SK-N-MC (cell line): Measurements from ENCODE around the gene ZBTB7B.

Experiments
- DNase-seq: peaks from one replicate; pipeline ENCODE4 v3.0.0-alpha.2; 2011; ENCODE audit warnings: low read depth, low spot score
- H3K27ac ChIP-seq: fragments of 200-600 bp; sonication (generic); 2 replicates; pipeline ENCODE4 v1.5.1; 2016; ENCODE audit warnings: mixed run types
- H3K36me3 ChIP-seq: fragments of 200-600 bp; sonication (generic); 2 replicates; pipeline ENCODE4 v1.6.1; 2017; ENCODE audit warnings: antibody characterized with exemption, low read length, mixed read lengths; ENCODE audit not compliant: insufficient read depth
- H3K4me3 ChIP-seq: fragments of 200-600 bp; sonication (generic); 2 replicates; pipeline ENCODE4 v1.5.1; 2016
- H3K9ac ChIP-seq: fragments of 200-600 bp; sonication (generic); 2 replicates; pipeline ENCODE4 v1.8.0; 2017; ENCODE audit warnings: mixed run types, mixed read lengths; ENCODE audit not compliant: insufficient read length
- H3K9me3 ChIP-seq: fragments of 200-600 bp; sonication (generic); 2 replicates; pipeline ENCODE4 v1.6.1; 2017; ENCODE audit warnings: low read depth, mild to moderate bottlenecking, antibody characterized with exemption, low read length, moderate library complexity, mixed read lengths
- EZH2 ChIP-seq: fragments of 200-600 bp; sonication (generic); IDR thresholded peaks from one replicate; pipeline ENCODE4 v1.6.1; 2017; ENCODE audit warnings: antibody characterized with exemption
- FOXP2 ChIP-seq: optimal IDR thresholded peaks from 2 replicates; pipeline ENCODE3; 2011; ENCODE audit warnings: mild to moderate bottlenecking, moderate library complexity; ENCODE audit not compliant: insufficient read depth; ENCODE audit errors: extremely low read length, control extremely low read depth
- POLR2AphosphoS5 ChIP-seq: IDR thresholded peaks from 2 replicates; pipeline ENCODE4 v1.6.1; 2012; ENCODE audit warnings: mild to moderate bottlenecking, low read depth, low read length, borderline replicate concordance

ZBTB7B gene

GRCh38 chr1:155008015-155008941 is 5.7 kb downstream of the ZBTB7B start:
- Histone ChIP-seq H3K36me3 (no peaks in the 10 kb centered on the region), H3K9me3 (no peaks in the 10 kb centered on the region), H3K9ac (no peak overlapping the region), H3K27ac (no peak overlapping the region), H3K4me3 (no peak overlapping the region)
- no peak for DNase-seq
- TF ChIP-seq FOXP2, result no peak

GRCh38 chr1:155009221-155009711 is 6.7 kb downstream of the ZBTB7B start:
- DNase-seq, result no peak
- no peak overlapping the region for H3K9ac ChIP-seq
- no peak overlapping the region for H3K27ac ChIP-seq
- H3K36me3 ChIP-seq, result no peaks in the 10 kb centered on the region; the same call in 1 of the 2 replicates
- H3K4me3 ChIP-seq, result no peak overlapping the region
- no peaks in the 10 kb centered on the region for H3K9me3 ChIP-seq
- TF ChIP-seq POLR2AphosphoS5 (no peak), EZH2 (no peak), FOXP2 (no peak)

- H3K9me3 ChIP-seq, result no peaks in the 10 kb centered on the region
- TF ChIP-seq POLR2AphosphoS5 (no peak), FOXP2 (no peak), EZH2 (no peak)
- DNase-seq, result no peak
- H3K27ac ChIP-seq, result no peak overlapping the region
- no peaks in the 10 kb centered on the region; the same call in 1 of the 2 replicates for H3K36me3 ChIP-seq
- no peak overlapping the region for H3K4me3 ChIP-seq
- no peak overlapping the region for H3K9ac ChIP-seq
Measured at GRCh38 chr1:155009742-155010141, 7.1 kb downstream of the ZBTB7B start.

DNA sequence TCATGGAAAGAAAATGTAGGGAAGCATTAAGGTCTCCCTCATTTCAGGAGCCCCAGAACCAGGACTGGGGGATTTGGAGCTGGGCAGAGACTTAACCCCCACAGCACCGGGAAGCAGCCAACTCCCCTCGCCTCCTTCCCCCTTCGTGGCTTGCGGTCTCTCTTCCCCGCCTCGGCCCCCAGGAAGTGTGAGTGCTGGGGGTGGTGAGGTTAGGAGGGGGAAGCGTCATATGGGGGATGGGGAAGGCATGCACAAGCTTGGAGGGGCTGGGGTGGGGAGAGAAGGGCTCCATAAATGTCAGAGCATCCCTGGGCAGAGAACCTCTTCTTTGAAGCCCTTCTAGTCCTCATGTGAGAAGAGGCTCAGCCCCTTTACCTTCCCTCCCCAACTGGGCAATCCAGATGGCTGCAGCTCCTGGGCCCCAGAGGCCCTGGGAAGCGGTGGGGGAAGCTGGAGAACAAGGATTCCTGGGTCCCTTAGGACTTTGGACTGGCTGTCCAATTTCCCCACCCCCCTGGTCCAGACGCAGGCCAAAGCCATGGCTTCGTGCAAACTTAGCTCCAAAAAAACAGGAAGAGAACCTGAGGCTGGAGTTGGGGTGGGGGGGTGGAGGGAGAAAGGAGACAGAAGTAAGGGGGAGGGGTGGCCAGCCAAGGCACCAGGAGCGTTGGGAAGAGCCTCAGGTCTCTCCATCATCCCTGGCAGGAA is 7.8 kb downstream of the ZBTB7B start:
- TF ChIP-seq EZH2, result no peak
- no peak for TF ChIP-seq FOXP2
- TF ChIP-seq POLR2AphosphoS5, result no peak

DNA sequence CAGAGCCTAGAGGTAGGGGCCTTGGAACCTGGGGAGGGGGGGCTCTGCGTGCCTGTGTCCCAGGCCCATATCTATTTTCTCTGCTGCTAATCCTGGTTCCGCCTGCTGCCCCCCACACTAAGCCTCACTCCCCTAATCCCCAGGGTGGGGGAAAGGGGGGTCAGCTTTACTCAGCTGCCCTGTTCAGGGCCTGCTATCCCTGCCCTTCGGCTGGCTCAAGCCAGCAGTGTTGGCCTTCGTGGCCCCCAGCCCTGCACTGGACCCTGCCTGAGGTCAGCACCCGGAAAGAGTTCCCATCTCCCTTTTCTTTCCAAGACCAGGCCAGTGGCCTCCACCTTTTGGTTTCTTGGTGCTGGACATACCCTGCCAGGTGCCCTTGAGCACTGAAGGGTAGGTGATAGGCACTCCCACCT is 8.4 kb downstream of the ZBTB7B start:
- no peak overlapping the region for H3K27ac ChIP-seq
- no peak overlapping the region for H3K4me3 ChIP-seq
- peaks cover 2% of the 10 kb centered on the region; the same call in 1 of the 2 replicates for H3K36me3 ChIP-seq
- no peak for DNase-seq
- no peak for TF ChIP-seq POLR2AphosphoS5
- no peak for TF ChIP-seq FOXP2
- no peak for TF ChIP-seq EZH2
- H3K9ac ChIP-seq, result no peak overlapping the region
- H3K9me3 ChIP-seq, result no peaks in the 10 kb centered on the region

More for the DNA sequence above, 7.8 kb downstream of the ZBTB7B start:
- Histone ChIP-seq H3K27ac (peak overlapping the region; percentile 9; the same call in 1 of the 2 replicates), H3K36me3 (no peaks in the 10 kb centered on the region; the same call in 1 of the 2 replicates), H3K9ac (no peak overlapping the region), H3K9me3 (no peaks in the 10 kb centered on the region), H3K4me3 (no peak overlapping the region)
- DNase-seq, result no peak

GRCh38 chr1:155011437-155012025 is 8.9 kb downstream of the ZBTB7B start:
- H3K36me3 ChIP-seq, result peaks cover 7% of the 10 kb centered on the region; the same call in 1 of the 2 replicates
- no peak for DNase-seq
- no peak overlapping the region for H3K9ac ChIP-seq
- no peak overlapping the region for H3K4me3 ChIP-seq
- H3K27ac ChIP-seq, result no peak overlapping the region
- TF ChIP-seq FOXP2 (no peak), POLR2AphosphoS5 (no peak), EZH2 (no peak)
- no peaks in the 10 kb centered on the region for H3K9me3 ChIP-seq

DNA sequence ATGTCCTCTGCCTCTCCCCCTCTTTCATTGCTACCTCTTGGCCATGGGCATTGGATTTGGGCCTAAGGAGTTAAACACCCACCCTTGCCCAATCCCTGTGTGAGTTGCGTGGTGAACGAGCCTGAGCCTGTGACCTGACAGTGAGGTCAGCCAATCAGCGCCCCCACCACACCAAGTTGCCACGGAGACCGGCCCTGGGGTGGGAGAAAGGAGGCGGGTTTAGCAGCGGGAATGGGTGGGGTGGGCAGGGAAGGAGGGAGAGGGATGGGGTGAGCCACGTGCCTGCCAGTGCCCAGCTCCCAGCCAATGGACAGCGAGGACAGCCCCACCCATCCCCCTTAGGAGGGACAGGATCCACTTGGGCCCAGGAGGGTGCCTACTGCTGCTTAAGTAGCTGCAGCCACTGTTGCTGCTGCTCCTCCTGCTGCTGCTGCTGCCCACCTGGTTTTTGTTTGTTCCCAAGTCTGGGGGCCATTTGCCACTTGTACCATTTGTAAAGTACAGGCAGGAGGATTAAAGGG is 9.5 kb downstream of the ZBTB7B start:
- H3K9ac ChIP-seq, result no peak overlapping the region
- DNase-seq, result no peak
- TF ChIP-seq EZH2, result no peak
- 0 out of 2 replicates have a peak, but pooled peaks have one; percentile 12 for TF ChIP-seq POLR2AphosphoS5
- TF ChIP-seq FOXP2, result no peak
- H3K4me3 ChIP-seq, result no peak overlapping the region
- peaks cover 10% of the 10 kb centered on the region; the same call in 1 of the 2 replicates for H3K36me3 ChIP-seq
- H3K9me3 ChIP-seq, result no peaks in the 10 kb centered on the region
- peak overlapping the region; percentile 54 for H3K27ac ChIP-seq
